PC-3 (cell line): ENCODE results near the gene GMPPB. TPM values are rescaled to one million over a fixed set of nuclear protein-coding genes. Genes with fewer than 3 reads are reported as not detected.

Source experiments
- ATAC-seq: fragments of 200-7000 bp; cut with Tn5 transposase; 2 replicates; pipeline ENCODE4 v1.9.1; 2020; ENCODE audit warnings: mild to moderate bottlenecking, moderate library complexity
- BruUV-seq: library from RNA; stranded (reverse); fragments of 400-500 nt; replicated peaks from 2 replicates; lab custom pipeline; 2021; lab: Mats Ljungman, UMichigan
- CTCF ChIA-PET: fragments of 300-600 bp; sonication (Branson Sonifier 250); formaldehyde crosslinking; loops from one replicate; lab custom pipeline; 2022; ENCODE audit warnings: antibody characterized with exemption; lab: Charles Lee
- POLR2A ChIA-PET: fragments of 300-600 bp; sonication (Branson Sonifier 250); formaldehyde crosslinking; loops from one replicate; lab custom pipeline; 2022; ENCODE audit warnings: antibody characterized with exemption; ENCODE audit not compliant: unreplicated experiment; lab: Charles Lee
- DNase-seq: peaks from one replicate; pipeline ENCODE4 v3.0.0-alpha.2; 2015
- H2AFZ ChIP-seq: fragments of 300-600 bp; sonication (generic); 2 replicates; pipeline ENCODE4 v1.6.0; 2016; ENCODE audit warnings: antibody characterized with exemption, low read length
- H3F3A ChIP-seq: fragments of 300-600 bp; sonication (generic); one replicate; pipeline ENCODE4 v1.6.0; 2017; ENCODE audit warnings: antibody characterized with exemption, low read length, control low read depth, mild to moderate bottlenecking; ENCODE audit not compliant: unreplicated experiment
- H3K27ac ChIP-seq: fragments of 300-600 bp; sonication (generic); 2 replicates; pipeline ENCODE4 v1.5.1; 2016; ENCODE audit warnings: mild to moderate bottlenecking, low read length
- H3K27me3 ChIP-seq: fragments of 300-600 bp; sonication (generic); 2 replicates; pipeline ENCODE4 v1.6.1; 2016; ENCODE audit warnings: low read length, mixed read lengths
- H3K36me3 ChIP-seq: fragments of 300-600 bp; sonication (generic); 2 replicates; pipeline ENCODE4 v1.6.1; 2016; ENCODE audit warnings: low read depth, mixed run types, low read length, mixed read lengths
- H3K4me1 ChIP-seq: fragments of 300-600 bp; sonication (generic); 2 replicates; pipeline ENCODE4 v1.5.1; 2016; ENCODE audit warnings: low read length; ENCODE audit not compliant: insufficient read depth
- H3K4me2 ChIP-seq: fragments of 300-600 bp; sonication (generic); 2 replicates; pipeline ENCODE4 v1.6.0; 2016; ENCODE audit warnings: low read length
- H3K4me3 ChIP-seq: fragments of 300-600 bp; sonication (generic); 2 replicates; pipeline ENCODE4 v1.5.1; 2016; ENCODE audit warnings: mild to moderate bottlenecking, low read length, mixed read lengths
- H3K79me2 ChIP-seq: fragments of 300-600 bp; sonication (generic); 2 replicates; pipeline ENCODE4 v1.6.1; 2017; ENCODE audit warnings: low read length, mixed read lengths
- H3K9ac ChIP-seq: fragments of 300-600 bp; sonication (generic); 2 replicates; pipeline ENCODE4 v1.6.0; 2016; ENCODE audit warnings: mild to moderate bottlenecking, low read length
- H3K9me2 ChIP-seq: fragments of 300-600 bp; sonication (generic); replicated peaks from 2 replicates; pipeline ENCODE4 v1.6.1; 2016; ENCODE audit warnings: mixed run types, low read length, mixed read lengths
- H3K9me3 ChIP-seq: fragments of 300-600 bp; sonication (generic); 2 replicates; pipeline ENCODE4 v1.6.1; 2016; ENCODE audit warnings: low read length, mixed read lengths
- H4K20me1 ChIP-seq: fragments of 300-600 bp; sonication (generic); 2 replicates; pipeline ENCODE4 v1.6.1; 2016; ENCODE audit warnings: low read length, mixed read lengths
- EZH2 ChIP-seq: fragments of 300-600 bp; sonication (generic); IDR thresholded peaks from one replicate; pipeline ENCODE4 v1.6.1; 2017; ENCODE audit warnings: antibody characterized with exemption, mild to moderate bottlenecking, low read length; ENCODE audit not compliant: unreplicated experiment
- EZH2phosphoT487 ChIP-seq: fragments of 300-600 bp; sonication (generic); IDR thresholded peaks from 2 replicates; pipeline ENCODE4 v1.6.1; 2018; ENCODE audit warnings: mild to moderate bottlenecking, antibody characterized with exemption, low read length, borderline replicate concordance
- intact Hi-C: fragments of 100-400 bp; cut with micrococcal nuclease; formaldehyde crosslinking; loops from 2 replicates; pipeline ENCODE4 v1.9.0; 2023
- total RNA-seq: library from RNA; depleted of rRNA; stranded (reverse); fragments of >200 nt; gene quantifications from 2 replicates; pipeline ENCODE4 v1.2.3, GENCODE V29; 2014
- TF ChIP-seq, protein P1 (sequence below): fragments of 300-600 bp; sonication (generic); conservative IDR thresholded peaks from 2 replicates; pipeline ENCODE4 v1.5.1; 2017; ENCODE audit warnings: antibody characterized with exemption, low read depth, mild to moderate bottlenecking, low read length

The GMPPB gene
- total RNA-seq, 1 experiment from 2014 or later, result 69.5 TPM

DNA sequence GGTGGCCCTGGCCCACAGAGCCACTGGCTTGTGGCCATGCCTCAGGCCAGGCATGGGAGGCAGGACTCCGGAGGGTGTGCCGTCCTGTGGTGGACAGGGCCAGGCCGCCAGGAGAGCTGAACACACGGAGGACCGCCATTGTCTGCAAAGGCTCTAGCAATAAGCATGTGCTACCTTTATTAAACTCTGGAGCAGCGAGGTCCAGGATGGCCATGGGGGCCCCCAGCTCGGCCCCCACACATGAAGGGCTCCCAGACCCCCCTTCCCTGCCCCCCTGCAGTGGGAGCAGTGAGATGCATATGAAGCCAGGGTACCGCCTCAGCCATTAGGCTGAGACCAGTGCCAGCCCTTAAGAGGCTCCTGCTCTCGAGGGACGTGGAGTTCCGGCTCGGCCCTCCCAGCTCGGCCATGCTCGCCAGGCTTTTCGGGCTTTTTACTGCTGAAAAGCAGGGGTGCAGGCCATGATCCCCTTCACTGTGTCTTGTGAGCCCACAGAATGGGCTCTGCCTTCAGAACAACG is 7.0 kb downstream of the GMPPB start:
- ATAC-seq, result no peak

GRCh38 chr3:49716169-49716568 is 7.6 kb downstream of the GMPPB start:
- ATAC-seq, result no peak
- H3K9me2 ChIP-seq, result no peaks in the 10 kb centered on the region
- no peak overlapping the region for H3K9ac ChIP-seq
- TF ChIP-seq, protein P1, sequence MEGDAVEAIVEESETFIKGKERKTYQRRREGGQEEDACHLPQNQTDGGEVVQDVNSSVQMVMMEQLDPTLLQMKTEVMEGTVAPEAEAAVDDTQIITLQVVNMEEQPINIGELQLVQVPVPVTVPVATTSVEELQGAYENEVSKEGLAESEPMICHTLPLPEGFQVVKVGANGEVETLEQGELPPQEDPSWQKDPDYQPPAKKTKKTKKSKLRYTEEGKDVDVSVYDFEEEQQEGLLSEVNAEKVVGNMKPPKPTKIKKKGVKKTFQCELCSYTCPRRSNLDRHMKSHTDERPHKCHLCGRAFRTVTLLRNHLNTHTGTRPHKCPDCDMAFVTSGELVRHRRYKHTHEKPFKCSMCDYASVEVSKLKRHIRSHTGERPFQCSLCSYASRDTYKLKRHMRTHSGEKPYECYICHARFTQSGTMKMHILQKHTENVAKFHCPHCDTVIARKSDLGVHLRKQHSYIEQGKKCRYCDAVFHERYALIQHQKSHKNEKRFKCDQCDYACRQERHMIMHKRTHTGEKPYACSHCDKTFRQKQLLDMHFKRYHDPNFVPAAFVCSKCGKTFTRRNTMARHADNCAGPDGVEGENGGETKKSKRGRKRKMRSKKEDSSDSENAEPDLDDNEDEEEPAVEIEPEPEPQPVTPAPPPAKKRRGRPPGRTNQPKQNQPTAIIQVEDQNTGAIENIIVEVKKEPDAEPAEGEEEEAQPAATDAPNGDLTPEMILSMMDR, result no peak
- TF ChIP-seq EZH2phosphoT487 (no peak), EZH2 (no peak)
- no peak overlapping the region for H3K27ac ChIP-seq
- H3K4me2 ChIP-seq, result no peak overlapping the region
- H3F3A ChIP-seq, result no peaks in the 10 kb centered on the region
- no peak overlapping the region for H2AFZ ChIP-seq
- no peaks in the 10 kb centered on the region for H3K9me3 ChIP-seq
- intact Hi-C loops, result no loop called here
- no TSS peak for BruUV-seq
- H3K36me3 ChIP-seq, result peaks cover 1% of the 10 kb centered on the region; the same call in 1 of the 2 replicates
- DNase-seq, result no peak
- CTCF ChIA-PET, result no interaction called here
- no peaks in the 10 kb centered on the region for H3K79me2 ChIP-seq
- H3K27me3 ChIP-seq, result no peaks in the 10 kb centered on the region
- no peak overlapping the region for H3K4me3 ChIP-seq
- POLR2A ChIA-PET, result no interaction called here
- no peaks in the 10 kb centered on the region for H4K20me1 ChIP-seq
- H3K4me1 ChIP-seq, result peaks cover 3% of the 10 kb centered on the region; the same call in 1 of the 2 replicates

More for the DNA sequence above, 7.0 kb downstream of the GMPPB start:
- Histone ChIP-seq H3K9me2 (no peaks in the 10 kb centered on the region), H3F3A (no peaks in the 10 kb centered on the region), H3K4me3 (no peak overlapping the region), H3K79me2 (no peaks in the 10 kb centered on the region), H3K9me3 (no peaks in the 10 kb centered on the region), H4K20me1 (no peaks in the 10 kb centered on the region), H3K9ac (no peak overlapping the region), H3K27me3 (no peaks in the 10 kb centered on the region), H3K4me1 (peaks cover 3% of the 10 kb centered on the region; the same call in 1 of the 2 replicates), H3K36me3 (peaks cover 6% of the 10 kb centered on the region; the same call in 1 of the 2 replicates), H3K4me2 (no peak overlapping the region), H3K27ac (no peak overlapping the region), H2AFZ (no peak overlapping the region)
- intact Hi-C loops, result no loop called here
- ChIA-PET CTCF (no interaction called here), POLR2A (interaction anchor here (0.6 kb wide), 1 partner anchor 83 kb away, joined by 3 read pairs; the partner anchor contains the start of gene CDHR4)
- BruUV-seq, result TSS peak; percentile 6
- no peak for DNase-seq
- TF ChIP-seq EZH2phosphoT487 (no peak), EZH2 (no peak)
- TF ChIP-seq, protein P1, result no peak

DNA sequence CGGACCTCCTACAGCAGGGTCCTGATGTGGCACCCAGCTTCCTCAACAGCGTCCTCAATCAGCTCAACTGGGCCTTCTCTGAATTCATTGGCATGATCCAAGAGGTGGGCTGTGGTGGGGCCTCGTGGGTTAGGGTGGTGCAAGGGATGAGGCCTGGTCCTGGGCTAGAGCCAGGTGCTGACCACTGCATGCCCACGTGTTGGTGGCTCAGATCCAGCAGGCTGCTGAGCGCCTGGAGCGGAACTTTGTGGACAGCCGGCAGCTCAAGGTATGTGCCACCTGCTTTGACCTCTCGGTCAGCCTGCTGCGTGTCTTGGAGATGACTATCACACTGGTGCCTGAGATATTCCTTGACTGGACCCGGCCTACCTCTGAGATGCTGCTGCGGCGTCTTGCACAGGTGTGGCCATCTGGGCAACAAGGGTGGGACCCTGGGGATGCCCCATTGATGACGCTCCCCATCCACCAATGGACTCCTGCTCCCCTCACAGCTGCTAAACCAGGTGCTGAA is 8.1 kb downstream of the GMPPB start:
- ChIA-PET POLR2A (no interaction called here), CTCF (no interaction called here)
- Histone ChIP-seq H3K4me2 (no peak overlapping the region), H3K4me3 (no peak overlapping the region), H3K9me3 (no peaks in the 10 kb centered on the region), H3K9me2 (no peaks in the 10 kb centered on the region), H2AFZ (no peak overlapping the region), H3K27ac (no peak overlapping the region), H3K4me1 (peaks cover 3% of the 10 kb centered on the region; the same call in 1 of the 2 replicates), H3K27me3 (no peaks in the 10 kb centered on the region), H3K79me2 (no peaks in the 10 kb centered on the region), H3K9ac (no peak overlapping the region), H3K36me3 (no peaks in the 10 kb centered on the region), H4K20me1 (no peaks in the 10 kb centered on the region), H3F3A (no peaks in the 10 kb centered on the region)
- no TSS peak for BruUV-seq
- ATAC-seq, result no peak
- TF ChIP-seq EZH2phosphoT487, result no peak
- TF ChIP-seq, protein P1, result no peak
- TF ChIP-seq EZH2, result no peak
- intact Hi-C loops, result no loop called here
- no peak for DNase-seq
